B cell (primary cell): ENCODE measurements around the gene GLIS1. TPM values are rescaled to one million over a fixed set of nuclear protein-coding genes. Genes with fewer than 3 reads are reported as not detected.

Experiments
- ATAC-seq: fragments of 200-7000 bp; cut with Tn5 transposase; one replicate; pipeline ENCODE4 v1.10.0; 2021; ENCODE audit warnings: low read depth, mild to moderate bottlenecking, moderate number of reproducible peaks, moderate library complexity
- CTCF ChIA-PET: fragments of 350-600 bp; sonication (Branson Sonifier 250); formaldehyde crosslinking; loops from one replicate; lab custom pipeline; 2021; ENCODE audit warnings: antibody characterized with exemption, inconsistent platforms; lab: Charles Lee
- POLR2A ChIA-PET: fragments of 350-600 bp; sonication (Branson Sonifier 250); formaldehyde crosslinking; loops from one replicate; lab custom pipeline; 2021; ENCODE audit warnings: antibody characterized with exemption; lab: Charles Lee
- DNase-seq: peaks from one replicate; pipeline ENCODE4 v3.0.0; 2013
- H2AFZ ChIP-seq: 2 replicates; pipeline ENCODE4 v1.6.1; 2012; ENCODE audit warnings: mild to moderate bottlenecking, low read depth, low read length; ENCODE audit not compliant: insufficient read depth, poor library complexity, severe bottlenecking
- H3K27ac ChIP-seq, 2 donors: 1 replicate in 1 of 2; 2 replicates in 1 of 2; pipeline ENCODE4 v1.5.1; 2012 to 2013; ENCODE audit warnings: low read length in 2 of 2, mild to moderate bottlenecking in 2 of 2, moderate library complexity in 1 of 2
- H3K27me3 ChIP-seq, 4 experiments: fragments of 200-600 bp in 1 of 4; sonication (generic) in 1 of 4; replicated peaks in 1 of 4; 1 replicate in 2 of 4; 2 replicates in 2 of 4; pipeline versions ENCODE4 v1.6.1 to v1.7.0; 2013 to 2016; ENCODE audit warnings: low read length in 3 of 4, mild to moderate bottlenecking in 2 of 4, mixed read lengths in 1 of 4, moderate library complexity in 1 of 4; ENCODE audit not compliant: insufficient read depth in 4 of 4, control insufficient read depth in 3 of 4; ENCODE audit errors: control extremely low read depth in 1 of 4
- H3K36me3 ChIP-seq, 2 experiments: replicated peaks in 1 of 2; 1 replicate in 1 of 2; 2 replicates in 1 of 2; pipeline versions ENCODE4 v1.6.1 to v1.7.1; 2013; ENCODE audit warnings: low read length in 1 of 2; ENCODE audit not compliant: insufficient read depth in 2 of 2, control insufficient read depth in 1 of 2; ENCODE audit errors: control extremely low read depth in 1 of 2, extremely low read depth in 1 of 2
- H3K4me1 ChIP-seq, 2 donors: fragments of 200-600 bp in 1 of 2; sonication (generic) in 1 of 2; 1 replicate in 1 of 2; 2 replicates in 1 of 2; pipeline versions ENCODE4 v1.5.1 to v1.6.1; 2013 to 2017; ENCODE audit warnings: low read length in 2 of 2; ENCODE audit not compliant: control insufficient read depth in 2 of 2, insufficient read depth in 2 of 2
- H3K4me2 ChIP-seq: replicated peaks from 2 replicates; pipeline ENCODE3; 2012; ENCODE audit warnings: mild to moderate bottlenecking, low read depth, low read length; ENCODE audit not compliant: poor library complexity, severe bottlenecking
- H3K4me3 ChIP-seq, 5 experiments: fragments of 200-600 bp in 1 of 5; sonication (generic) in 1 of 5; 1 replicate in 3 of 5; 2 replicates in 2 of 5; pipeline versions ENCODE4 v1.5.1 to v1.7.0; 2011 to 2016; ENCODE audit warnings: low read length in 4 of 5, mild to moderate bottlenecking in 4 of 5, low read depth in 2 of 5, control low read depth in 1 of 5, moderate library complexity in 1 of 5; ENCODE audit not compliant: insufficient read depth in 1 of 5; ENCODE audit errors: control extremely low read depth in 1 of 5, extremely low read depth in 1 of 5
- H3K79me2 ChIP-seq: fragments of 200-600 bp; sonication (generic); one replicate; pipeline ENCODE4 v1.6.0; 2016; ENCODE audit warnings: low read length; ENCODE audit not compliant: control insufficient read depth, insufficient read depth
- H3K9ac ChIP-seq: fragments of 200-600 bp; sonication (generic); 2 replicates; pipeline ENCODE4 v1.6.1; 2017; ENCODE audit warnings: mild to moderate bottlenecking, low read length, moderate library complexity
- H3K9me3 ChIP-seq, 3 donors: one replicate each; pipeline versions ENCODE4 v1.6.1 to v1.7.1; 2013; ENCODE audit warnings: low read length in 2 of 3; ENCODE audit not compliant: control insufficient read depth in 2 of 3, insufficient read depth in 1 of 3; ENCODE audit errors: control extremely low read depth in 1 of 3
- H4K20me1 ChIP-seq: 2 replicates; pipeline ENCODE4 v1.6.0; 2012; ENCODE audit warnings: mild to moderate bottlenecking, low read length; ENCODE audit not compliant: insufficient read depth, control insufficient read depth, poor library complexity, severe bottlenecking
- H3K27ac Mint-ChIP-seq: one replicate; pipeline ENCODE4 v1.8.0; 2021; ENCODE audit warnings: mixed read lengths
- H3K27me3 Mint-ChIP-seq: one replicate; pipeline ENCODE4 v1.8.0; 2021; ENCODE audit warnings: mixed read lengths
- H3K4me1 Mint-ChIP-seq: one replicate; pipeline ENCODE4 v1.8.0; 2021; ENCODE audit warnings: mixed read lengths
- H3K4me3 Mint-ChIP-seq: one replicate; pipeline ENCODE4 v1.8.0; 2021; ENCODE audit warnings: mixed read lengths
- H3K9me3 Mint-ChIP-seq: one replicate; pipeline ENCODE4 v1.8.0; 2022; ENCODE audit warnings: mixed read lengths; ENCODE audit not compliant: insufficient read depth
- EZH2 ChIP-seq: IDR thresholded peaks from 2 replicates; pipeline ENCODE4 v1.6.1; 2012; ENCODE audit warnings: borderline replicate concordance, low read depth, mild to moderate bottlenecking, moderate library complexity, low read length; ENCODE audit not compliant: insufficient read depth, poor library complexity, severe bottlenecking
- WGBS: methylation state at CpG from one replicate; pipeline ENCODE4 v1.1.5; 2013; ENCODE audit warnings: missing lambda C conversion rate; ENCODE audit not compliant: insufficient coverage; 5-methylcytosine and 5-hydroxymethylcytosine counted together
- intact Hi-C: fragments of 100-400 bp; cut with micrococcal nuclease; formaldehyde crosslinking; loops from one replicate; pipeline ENCODE4 v1.10.0; 2022
- polyA plus RNA-seq: library from polyadenylated mRNA; depleted of rRNA; stranded (reverse); fragments of >200 nt; gene quantifications from 2 replicates; pipeline ENCODE4 v1.2.3, GENCODE V29; 2012
- total RNA-seq, 2 donors: library from RNA; stranded (reverse); fragments of 120-200 nt in 1 of 2; gene quantifications; 1 replicate in 1 of 2; 2 replicates in 1 of 2; pipeline versions ENCODE4 v1.2.3 to v1.2.4, GENCODE V29; 2013 to 2022
- TF ChIP-seq, protein P1 (sequence below): fragments of 200-600 bp; IDR thresholded peaks from one replicate; pipeline ENCODE4 v1.8.0; 2022; ENCODE audit warnings: antibody characterized with exemption, mild to moderate bottlenecking

Gene GLIS1
- total and polyA plus RNA-seq, 2 donors (not counting 1 experiment from before 2014, with no cell fraction given), result not detected

DNA sequence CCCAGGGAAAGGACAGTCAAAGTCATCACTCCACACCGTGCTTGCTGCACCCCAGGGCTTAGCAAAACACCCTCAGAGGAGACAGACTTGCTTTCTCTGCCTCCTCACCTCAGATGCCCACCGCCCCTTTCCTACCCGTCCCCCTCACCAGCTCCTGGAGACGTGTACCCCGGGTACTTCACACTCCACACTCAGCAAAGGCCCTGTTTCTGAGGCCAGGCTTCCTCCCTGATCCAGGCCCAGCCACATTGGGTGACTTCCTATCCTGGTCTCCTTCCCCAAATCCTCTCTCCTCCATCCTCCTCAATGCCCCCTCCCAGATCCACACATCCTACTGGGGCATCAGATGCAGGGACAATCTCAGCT lies 163.0 kb downstream of the GLIS1 start:
- 34% methylated on average over 5 of the region's 5 CpGs for WGBS
- no peak overlapping the region for H3K4me3 Mint-ChIP-seq
- peaks cover 2% of the 10 kb centered on the region for H3K4me1 Mint-ChIP-seq
- H3K9me3 Mint-ChIP-seq, result no peaks in the 10 kb centered on the region
- POLR2A ChIA-PET, result no interaction called here
- no peaks in the 10 kb centered on the region for H3K79me2 ChIP-seq
- H2AFZ ChIP-seq, result no peak overlapping the region
- H3K27ac ChIP-seq, result no peak overlapping the region
- peaks cover 23% of the 10 kb centered on the region for H3K27me3 Mint-ChIP-seq
- no peak overlapping the region for H3K27ac Mint-ChIP-seq
- H3K9me3 ChIP-seq, result no peaks in the 10 kb centered on the region
- CTCF ChIA-PET, result no interaction called here
- H3K36me3 ChIP-seq, result no peaks in the 10 kb centered on the region
- TF ChIP-seq, protein P1, sequence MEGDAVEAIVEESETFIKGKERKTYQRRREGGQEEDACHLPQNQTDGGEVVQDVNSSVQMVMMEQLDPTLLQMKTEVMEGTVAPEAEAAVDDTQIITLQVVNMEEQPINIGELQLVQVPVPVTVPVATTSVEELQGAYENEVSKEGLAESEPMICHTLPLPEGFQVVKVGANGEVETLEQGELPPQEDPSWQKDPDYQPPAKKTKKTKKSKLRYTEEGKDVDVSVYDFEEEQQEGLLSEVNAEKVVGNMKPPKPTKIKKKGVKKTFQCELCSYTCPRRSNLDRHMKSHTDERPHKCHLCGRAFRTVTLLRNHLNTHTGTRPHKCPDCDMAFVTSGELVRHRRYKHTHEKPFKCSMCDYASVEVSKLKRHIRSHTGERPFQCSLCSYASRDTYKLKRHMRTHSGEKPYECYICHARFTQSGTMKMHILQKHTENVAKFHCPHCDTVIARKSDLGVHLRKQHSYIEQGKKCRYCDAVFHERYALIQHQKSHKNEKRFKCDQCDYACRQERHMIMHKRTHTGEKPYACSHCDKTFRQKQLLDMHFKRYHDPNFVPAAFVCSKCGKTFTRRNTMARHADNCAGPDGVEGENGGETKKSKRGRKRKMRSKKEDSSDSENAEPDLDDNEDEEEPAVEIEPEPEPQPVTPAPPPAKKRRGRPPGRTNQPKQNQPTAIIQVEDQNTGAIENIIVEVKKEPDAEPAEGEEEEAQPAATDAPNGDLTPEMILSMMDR, result no peak
- no peak for TF ChIP-seq EZH2
- H3K4me2 ChIP-seq, result no peak overlapping the region
- no peak overlapping the region for H3K4me3 ChIP-seq
- no peak overlapping the region for H3K9ac ChIP-seq
- H4K20me1 ChIP-seq, result no peaks in the 10 kb centered on the region
- ATAC-seq (no peak), DNase-seq (no peak)
- H3K27me3 ChIP-seq, result peaks cover 0 to 6% (median 0%) of the 10 kb centered on the region in 4 experiments
- intact Hi-C loops, result no loop called here
- H3K4me1 ChIP-seq, result no peaks in the 10 kb centered on the region

DNA sequence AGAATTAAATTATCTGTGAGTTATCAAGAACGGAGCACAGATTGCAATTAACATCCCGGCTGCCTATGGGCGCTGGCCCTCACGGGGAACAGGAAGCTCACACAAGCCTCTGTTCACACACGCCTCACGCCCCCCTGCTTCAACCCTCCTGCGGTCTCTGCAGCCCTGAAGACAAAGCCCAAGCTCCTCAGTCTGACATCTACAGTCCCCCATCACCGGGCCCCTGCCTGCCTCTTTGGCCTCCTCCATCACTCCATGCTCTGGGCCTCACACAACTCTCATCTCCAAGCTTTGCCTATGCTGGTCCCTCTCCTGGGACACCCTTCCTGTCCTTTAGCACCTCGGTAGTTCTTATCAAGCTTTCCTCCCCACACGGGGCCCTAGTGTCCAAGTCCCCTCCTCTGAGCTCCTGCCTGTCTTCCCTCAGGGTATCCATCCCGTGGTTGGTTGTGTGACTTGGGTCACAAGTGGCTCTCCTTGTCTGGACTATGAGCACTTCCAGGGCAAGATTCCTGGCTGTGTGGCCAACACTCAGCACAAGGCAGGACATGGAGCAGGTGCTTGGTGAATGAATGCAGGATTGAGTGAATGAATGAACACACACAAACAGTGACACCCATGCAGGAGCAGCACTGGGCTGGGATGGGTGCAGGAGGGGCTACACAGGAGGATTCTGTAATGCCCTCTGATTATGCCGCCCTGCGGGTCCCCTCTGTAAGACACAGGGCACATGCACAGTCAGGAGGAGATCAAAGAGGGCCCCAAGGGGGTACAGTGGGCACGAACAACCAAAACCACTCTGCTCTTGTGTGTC lies 163.6 kb downstream of the GLIS1 start:
- CTCF ChIA-PET, result no interaction called here
- peaks cover 23% of the 10 kb centered on the region for H3K27me3 Mint-ChIP-seq
- Histone ChIP-seq H3K4me3 (no peak overlapping the region), H3K9me3 (no peaks in the 10 kb centered on the region), H3K79me2 (no peaks in the 10 kb centered on the region), H3K27ac (no peak overlapping the region), H3K4me2 (no peak overlapping the region), H3K9ac (no peak overlapping the region), H2AFZ (no peak overlapping the region), H4K20me1 (no peaks in the 10 kb centered on the region), H3K27me3 (peaks cover 0 to 6% (median 0%) of the 10 kb centered on the region in 4 experiments), H3K4me1 (no peaks in the 10 kb centered on the region), H3K36me3 (no peaks in the 10 kb centered on the region)
- POLR2A ChIA-PET, result no interaction called here
- H3K27ac Mint-ChIP-seq, result no peak overlapping the region
- ATAC-seq (no peak), DNase-seq (no peak)
- WGBS, result 18% methylated on average over 13 of the region's 14 CpGs
- H3K4me1 Mint-ChIP-seq, result peaks cover 2% of the 10 kb centered on the region
- no peaks in the 10 kb centered on the region for H3K9me3 Mint-ChIP-seq
- no peak overlapping the region for H3K4me3 Mint-ChIP-seq
- intact Hi-C loops, result no loop called here
- TF ChIP-seq, protein P1, result no peak
- no peak for TF ChIP-seq EZH2
